Peyer's patch (tissue), 4 donors: ENCODE data around the gene CDK9.

Experiments
- POLR2A ChIP-seq, 2 donors: fragments of 450-650 bp; IDR thresholded peaks; one replicate each; pipeline ENCODE4 v1.5.1; 2017; ENCODE audit warnings: antibody characterized with exemption in 2 of 2, mild to moderate bottlenecking in 2 of 2, moderate library complexity in 2 of 2
- TF ChIP-seq, protein P1 (sequence below), 6 experiments: fragments of 450-650 bp in 4 of 6; fragments of 200-600 bp in 2 of 6; sonication (generic) in 1 of 6; IDR thresholded peaks; one replicate each; pipeline ENCODE4 v1.5.1; 2017 to 2019; ENCODE audit warnings: antibody characterized with exemption in 6 of 6, mild to moderate bottlenecking in 3 of 6, moderate library complexity in 1 of 6

DNA sequence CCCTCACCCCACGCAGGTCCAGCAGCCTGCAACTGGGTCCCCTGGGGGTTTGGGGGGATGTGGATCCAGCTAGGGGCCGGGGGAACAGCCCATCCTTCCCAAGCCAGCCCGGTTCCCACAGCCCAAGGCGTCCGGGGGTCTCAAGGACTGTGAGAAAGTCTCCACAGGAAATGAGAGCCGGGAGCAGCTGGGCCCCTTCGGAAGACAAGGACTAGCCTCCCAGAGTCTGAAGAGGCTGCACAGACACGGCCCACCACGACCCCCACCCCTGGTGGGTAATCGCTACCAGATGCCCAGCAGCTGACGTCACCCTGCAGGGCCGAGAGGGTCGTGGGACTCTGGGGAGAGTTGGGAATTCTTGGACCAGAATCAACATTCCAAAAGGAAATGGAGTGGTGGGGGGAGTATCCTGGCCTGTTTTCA lies 17.9 kb upstream of the CDK9 start:
- no peak for TF ChIP-seq POLR2A (IDR thresholded peaks at IDR 0.05)
- TF ChIP-seq, protein P1, sequence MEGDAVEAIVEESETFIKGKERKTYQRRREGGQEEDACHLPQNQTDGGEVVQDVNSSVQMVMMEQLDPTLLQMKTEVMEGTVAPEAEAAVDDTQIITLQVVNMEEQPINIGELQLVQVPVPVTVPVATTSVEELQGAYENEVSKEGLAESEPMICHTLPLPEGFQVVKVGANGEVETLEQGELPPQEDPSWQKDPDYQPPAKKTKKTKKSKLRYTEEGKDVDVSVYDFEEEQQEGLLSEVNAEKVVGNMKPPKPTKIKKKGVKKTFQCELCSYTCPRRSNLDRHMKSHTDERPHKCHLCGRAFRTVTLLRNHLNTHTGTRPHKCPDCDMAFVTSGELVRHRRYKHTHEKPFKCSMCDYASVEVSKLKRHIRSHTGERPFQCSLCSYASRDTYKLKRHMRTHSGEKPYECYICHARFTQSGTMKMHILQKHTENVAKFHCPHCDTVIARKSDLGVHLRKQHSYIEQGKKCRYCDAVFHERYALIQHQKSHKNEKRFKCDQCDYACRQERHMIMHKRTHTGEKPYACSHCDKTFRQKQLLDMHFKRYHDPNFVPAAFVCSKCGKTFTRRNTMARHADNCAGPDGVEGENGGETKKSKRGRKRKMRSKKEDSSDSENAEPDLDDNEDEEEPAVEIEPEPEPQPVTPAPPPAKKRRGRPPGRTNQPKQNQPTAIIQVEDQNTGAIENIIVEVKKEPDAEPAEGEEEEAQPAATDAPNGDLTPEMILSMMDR (IDR thresholded peaks at IDR 0.05): no peak
